ENCODE results near the gene FAM72B.
"Not testable (repeated sequence)": the region's sequence is repeated elsewhere in the genome, so short reads cannot be mapped to it uniquely, and the experiment has no call there.

The FAM72B gene

DNA sequence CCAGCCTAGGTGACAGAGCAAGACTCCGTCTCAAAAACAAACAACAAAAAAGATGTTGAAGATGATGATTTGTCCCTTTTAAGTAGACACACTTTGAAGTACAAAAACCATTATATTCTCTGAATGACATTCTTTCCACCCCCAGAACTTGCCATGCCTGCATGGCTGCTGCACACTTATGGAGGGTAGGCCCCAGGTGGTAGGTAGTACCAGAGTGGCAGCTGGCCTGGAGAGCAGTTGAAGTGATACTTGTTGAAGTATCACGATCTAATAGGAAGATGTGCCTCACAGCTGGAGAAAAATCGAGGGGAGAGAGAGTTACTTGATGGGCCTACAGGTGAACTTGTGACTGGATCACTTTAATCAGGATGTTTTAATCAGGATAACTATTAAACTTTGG is 15.6 kb upstream of the FAM72B start:
- not testable (repeated sequence) for DNase-seq

DNA sequence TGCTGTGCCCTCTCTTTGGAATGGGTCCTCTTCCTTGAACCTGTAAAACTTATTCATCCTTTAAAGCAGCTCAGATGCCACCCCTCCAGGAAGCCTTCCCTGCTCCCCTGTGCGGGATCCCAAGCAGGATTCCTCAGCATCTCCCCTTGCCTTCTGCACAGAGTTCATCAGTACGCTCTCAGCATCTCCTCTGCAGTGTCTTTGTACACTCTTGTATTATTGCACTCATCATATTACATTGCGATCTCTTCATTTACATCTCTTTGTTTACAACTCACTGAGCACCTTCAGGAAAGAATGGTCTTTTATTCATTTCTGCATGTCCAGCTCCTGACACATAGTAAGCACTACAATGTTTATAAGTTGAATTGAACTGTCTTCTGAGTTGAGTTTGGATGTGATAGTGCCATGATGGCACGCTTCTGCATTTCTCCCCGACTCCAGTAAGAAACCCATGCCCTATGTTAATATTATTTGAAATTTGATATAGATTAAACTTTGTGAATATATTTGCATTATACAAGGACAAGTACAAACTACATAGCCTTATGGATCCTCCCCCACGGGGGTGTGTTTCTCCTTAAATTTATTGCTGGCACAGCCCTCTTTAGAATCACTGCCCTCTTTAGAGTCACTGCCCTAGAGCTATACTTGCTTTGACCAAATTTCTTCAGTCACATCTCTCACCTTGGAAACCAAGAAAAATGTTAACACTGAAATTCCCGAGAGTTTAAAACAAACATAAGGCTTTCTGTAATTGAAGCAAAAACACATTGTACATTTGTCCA is 13.1 kb upstream of the FAM72B start:
- not testable (repeated sequence) for DNase-seq

DNA sequence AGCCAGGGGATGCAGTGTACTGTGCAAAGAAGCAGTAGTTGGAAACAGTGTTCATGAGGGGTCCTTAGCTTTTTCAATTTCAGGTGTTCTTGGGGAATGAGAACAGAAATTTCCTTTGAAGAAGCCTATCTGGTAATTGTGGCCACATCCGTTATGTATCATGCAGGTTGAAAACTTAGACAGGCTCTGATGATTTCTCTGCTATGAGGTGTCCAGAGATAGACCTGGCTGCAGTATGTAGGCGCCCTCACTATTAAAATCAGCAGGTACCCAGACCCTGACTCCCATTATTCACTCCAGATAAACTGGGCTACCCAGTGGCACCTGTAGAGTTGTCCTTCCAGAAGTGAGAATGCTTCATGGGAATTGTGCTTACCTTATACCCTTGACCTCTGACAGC is 8.4 kb upstream of the FAM72B start:
- not testable (repeated sequence) for DNase-seq

DNA sequence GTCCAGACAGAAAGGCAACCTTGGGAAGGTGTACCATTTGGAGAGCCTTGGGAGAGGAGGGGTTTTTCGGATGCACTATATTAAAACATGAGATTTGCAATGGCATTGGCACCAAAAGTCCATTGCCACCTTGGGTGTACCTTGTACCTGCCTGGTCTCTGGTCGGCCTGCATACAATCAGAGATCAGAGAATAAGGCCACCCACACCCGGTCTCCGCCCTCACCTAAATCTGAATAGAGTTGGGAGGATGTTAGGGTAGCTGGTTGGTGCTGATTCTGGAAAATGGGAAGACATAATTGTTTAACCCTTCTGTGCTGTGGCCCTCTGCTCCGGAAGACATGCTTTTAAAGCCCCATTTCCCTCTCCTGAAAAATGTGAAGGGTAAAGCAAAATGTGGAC is 3.8 kb upstream of the FAM72B start:
- DNase-seq, result not testable (repeated sequence)

DNA sequence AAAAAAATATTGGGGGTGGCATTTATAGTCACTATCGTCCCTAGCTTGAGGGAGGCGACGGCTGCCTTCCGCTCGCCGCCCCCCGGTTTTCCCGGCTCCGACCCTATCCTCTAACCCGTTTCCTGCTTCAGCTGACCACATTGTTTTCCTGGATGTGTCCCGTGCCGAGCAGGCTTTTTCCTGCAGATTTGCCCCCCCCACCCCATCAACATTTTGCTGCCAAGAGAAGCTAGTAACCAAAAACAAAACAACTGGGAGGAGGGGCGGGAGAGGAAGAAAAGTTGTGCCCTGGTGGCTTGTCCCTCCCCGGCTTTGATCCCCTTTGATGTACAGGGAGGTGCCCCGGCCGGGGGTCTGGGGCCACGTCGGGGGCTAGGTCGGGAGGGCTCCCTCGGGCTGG is 2.1 kb upstream of the FAM72B start:
- DNase-seq, result not testable (repeated sequence)

DNA sequence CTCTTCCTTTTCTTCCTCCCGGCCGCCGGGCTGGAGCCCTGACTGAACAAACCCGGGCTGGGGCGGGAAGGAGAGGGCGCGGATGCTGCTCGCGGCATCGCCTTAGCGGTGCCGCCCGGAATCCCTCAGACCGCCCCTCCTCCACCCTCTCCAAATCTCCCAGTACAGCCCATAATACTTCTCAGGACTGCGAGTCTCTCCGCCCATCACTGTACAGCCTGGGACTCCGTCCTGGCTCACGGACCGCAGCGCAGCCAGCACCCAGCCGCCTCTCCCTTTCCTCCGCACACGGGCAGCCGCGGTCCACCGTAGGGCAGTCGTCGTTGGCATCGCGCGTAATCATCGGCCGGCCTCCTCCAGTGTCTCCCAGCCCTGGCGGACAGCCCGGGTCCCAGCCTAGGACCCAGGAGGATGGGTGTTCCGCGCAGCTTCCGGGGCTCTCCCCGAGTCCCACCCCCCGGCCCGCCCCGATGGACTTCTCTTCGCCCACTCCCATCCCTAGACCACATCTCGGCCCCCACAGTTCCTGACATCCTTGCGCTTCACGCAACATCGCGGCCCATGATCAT is 1.1 kb upstream of the FAM72B start:
- DNase-seq, result not testable (repeated sequence)

DNA sequence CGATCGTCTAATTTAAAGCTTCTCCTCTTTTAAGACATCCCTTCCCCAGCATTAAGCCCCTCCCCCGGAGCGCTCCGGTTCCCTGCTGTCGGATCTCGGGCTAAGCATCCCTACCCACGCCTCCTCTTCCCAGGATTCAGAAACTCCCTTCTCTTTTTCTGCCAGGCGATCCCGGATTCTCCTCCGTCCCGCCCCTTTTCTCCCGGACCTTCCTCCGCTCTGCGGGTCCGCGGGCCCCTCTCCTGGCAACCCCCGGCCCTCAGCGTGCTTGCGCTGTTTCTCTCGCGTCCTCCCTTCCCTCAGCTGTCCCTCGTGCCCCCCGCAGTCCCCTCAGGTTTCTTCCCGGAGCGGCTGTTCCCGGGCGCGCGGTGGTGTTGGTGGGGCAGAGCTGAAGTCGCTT is 273 bp downstream of the FAM72B start:
- not testable (repeated sequence) for DNase-seq

DNA sequence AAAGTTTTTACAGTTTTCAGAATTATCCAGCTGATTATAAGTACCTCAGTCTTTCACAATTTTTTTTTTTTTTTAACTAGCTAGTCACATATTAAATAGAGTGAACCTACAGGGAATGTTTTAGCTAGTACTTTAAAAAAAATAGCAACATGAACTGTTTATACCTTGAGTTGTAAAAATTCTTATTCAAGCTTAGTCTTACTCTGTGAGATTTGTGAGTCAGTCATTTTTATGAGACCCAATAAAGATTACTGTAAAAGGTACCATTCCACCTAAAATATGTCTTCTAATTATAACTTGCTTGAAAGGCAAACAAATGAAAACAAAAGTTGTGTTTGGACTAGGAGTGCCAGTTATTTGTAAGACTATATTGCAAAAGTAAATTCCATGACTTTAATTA is 5.9 kb downstream of the FAM72B start:
- DNase-seq, result not testable (repeated sequence)

DNA sequence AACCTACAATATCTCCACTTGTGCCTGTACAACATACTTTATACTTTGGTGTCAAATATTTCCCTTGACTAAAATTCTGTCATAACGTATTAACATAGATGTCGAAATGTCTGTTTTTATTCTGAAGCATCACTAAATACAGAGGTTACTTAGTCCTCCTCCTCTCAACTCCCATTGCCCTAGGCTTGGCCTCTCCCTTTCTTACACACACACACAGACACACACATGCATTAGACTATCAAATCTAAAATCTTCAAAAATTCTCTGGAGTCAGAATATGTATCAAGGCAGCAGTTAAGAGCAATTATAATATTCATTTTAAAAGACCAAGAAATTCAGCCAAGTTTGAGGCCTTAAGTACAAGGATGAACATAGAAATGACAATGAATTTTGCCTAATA is 7.5 kb downstream of the FAM72B start:
- DNase-seq, result not testable (repeated sequence)

DNA sequence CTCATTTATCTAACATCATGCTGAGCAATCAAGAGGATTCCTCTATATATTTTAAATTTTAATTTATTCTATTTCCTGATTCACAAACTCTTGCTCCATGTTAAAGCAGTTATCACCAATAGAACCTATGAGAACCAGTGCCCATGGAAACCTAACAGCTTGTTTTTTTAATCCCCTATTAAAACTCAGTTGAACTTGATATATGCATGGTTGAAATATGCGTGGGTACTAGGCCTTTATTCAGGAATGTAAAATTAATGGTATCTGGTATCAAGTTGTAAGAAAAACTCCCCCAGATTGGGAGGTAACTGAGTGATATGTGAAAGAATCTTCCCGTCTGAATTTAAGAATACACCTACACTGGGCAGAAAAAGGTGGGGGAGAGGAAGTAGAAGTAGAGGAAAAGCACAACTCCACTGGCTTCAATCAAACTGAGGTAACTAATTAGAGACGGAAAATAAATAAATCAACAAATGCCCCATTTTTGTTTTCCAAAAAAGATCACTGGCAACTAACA is 15.9 kb downstream of the FAM72B start:
- not testable (repeated sequence) for DNase-seq

DNA sequence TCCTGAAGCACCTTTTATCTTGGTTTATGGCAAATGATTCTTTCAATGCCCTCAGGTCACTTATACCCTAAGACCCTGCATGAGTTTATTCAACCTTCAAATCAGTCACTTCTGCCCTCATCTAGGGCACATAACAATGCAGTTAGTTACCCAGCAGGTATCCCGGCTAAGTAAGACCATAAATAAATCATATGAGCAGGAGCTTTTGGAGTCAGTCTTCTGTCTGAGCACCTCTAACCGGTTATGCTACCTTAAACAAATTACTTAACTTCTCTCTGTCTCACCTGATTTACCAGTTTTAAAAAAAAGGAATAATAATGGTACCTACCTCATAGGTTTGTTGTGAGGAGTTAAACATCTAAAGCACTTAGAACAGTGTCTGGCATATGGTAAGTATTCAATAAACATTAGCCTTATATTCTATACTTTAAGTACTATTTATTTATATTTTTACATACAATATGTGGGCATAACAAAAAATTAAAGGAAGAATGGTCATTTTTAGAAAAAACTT is 16.9 kb downstream of the FAM72B start:
- not testable (repeated sequence) for DNase-seq

DNA sequence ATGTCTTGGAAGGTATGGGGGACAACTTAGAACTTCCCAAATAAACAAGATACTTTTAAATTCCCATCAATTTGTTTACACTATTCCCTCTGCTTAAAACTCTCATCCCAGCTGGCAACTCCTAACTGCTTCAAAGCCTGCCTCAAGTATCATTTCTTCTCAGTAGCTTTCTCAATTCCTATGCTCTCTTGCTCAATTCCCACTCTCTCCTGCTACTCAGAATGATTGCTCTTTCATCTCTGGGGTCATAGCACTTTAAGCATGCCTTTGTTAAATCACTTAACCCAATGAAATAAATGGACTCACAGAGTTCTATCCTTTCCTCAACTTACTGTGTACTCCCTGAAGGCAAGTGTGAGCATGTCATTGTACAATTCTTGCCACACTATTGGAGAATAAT is 18.8 kb downstream of the FAM72B start:
- DNase-seq, result not testable (repeated sequence)

DNA sequence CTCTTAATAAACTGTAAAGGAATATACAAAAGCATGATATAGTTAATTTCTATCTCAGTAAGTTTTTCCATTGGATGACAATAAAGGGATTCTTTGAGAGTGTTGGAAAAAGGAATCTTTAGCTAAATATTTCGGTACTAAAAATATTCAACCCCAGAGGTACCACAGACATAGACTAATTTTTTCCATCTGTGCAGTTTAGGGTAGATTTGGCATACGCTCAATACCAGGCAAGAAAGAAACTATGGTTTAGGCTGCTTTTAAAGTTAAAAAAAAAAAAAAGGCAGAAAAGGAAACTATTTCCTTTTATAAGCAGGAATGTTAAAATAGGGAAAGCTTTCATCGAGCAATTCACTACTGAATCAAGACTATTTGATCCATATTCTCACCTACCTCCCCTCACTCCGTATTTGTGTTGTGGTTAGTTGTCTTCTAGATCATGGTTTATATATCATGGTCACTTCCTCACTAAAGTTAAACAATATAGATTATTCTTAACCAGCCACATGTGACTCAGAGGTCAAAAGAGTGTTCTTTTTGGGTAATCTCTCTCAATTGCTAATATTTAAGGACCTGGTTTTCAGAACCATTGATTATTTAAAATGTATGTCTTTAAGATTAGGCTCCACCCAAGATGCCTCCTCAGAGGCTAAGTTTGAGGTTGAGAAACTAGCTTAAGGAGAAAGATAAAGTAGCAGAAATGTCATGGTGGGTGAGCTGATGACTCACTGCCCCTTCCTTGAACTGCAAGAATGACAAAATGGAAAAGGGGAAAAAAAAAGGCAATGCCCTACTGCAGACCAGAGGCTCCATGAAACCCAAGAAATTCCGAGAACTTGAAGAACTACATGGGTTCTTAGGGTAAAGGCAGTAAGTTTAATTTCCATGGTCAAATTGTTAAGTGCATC is 20.0 kb downstream of the FAM72B start:
- DNase-seq, result not testable (repeated sequence)

DNA sequence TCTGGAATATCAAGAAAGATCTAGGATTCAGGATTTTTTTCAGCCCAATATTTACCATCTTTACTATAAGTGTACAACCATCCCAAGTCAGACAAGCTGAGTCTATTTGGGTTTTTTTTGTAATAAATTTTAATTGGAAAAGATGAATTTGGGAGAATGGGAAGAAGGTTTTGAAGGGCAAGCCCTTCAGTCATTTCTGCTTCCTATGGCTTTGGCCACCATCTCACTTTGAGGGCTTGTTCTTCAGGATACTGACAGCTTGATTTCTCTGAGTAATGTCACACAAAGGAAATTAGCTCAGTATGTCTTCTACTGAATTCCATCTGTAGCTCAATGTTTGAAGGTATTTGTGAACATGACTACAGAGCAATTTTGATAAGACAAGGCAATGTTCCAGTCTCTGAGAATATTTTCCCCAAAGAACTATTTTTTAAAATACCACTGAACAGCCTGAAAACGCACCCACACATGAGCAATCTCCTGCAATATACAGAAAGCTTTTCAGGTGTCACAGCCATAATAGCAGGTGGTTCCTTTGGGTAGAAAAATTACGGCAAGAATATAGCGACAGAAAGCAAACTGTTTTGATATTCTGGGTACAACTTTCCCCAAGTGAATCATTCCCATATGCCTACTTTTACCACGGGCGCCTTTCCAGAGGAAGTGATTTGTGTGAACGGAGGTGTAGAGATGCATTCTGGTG is 22.8 kb downstream of the FAM72B start:
- not testable (repeated sequence) for DNase-seq

DNA sequence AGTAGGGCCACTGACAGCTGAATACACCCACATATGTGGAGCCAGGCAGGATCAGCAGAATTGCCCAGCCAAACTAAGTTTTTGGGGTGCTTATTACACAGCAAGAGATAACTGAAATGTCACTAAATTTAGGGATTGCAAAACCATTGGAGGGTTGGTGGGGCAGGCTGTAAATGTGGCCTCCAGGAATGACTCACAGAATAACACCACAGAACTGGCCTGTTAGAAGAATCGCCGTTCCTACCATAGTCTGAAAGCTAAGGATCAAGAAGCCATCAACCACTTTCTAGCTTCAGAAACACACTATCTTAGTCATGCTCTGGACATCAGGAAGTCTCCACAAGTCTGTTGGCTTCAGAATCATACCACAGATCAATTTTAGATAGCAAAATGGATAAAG is 24.0 kb downstream of the FAM72B start:
- not testable (repeated sequence) for DNase-seq

DNA sequence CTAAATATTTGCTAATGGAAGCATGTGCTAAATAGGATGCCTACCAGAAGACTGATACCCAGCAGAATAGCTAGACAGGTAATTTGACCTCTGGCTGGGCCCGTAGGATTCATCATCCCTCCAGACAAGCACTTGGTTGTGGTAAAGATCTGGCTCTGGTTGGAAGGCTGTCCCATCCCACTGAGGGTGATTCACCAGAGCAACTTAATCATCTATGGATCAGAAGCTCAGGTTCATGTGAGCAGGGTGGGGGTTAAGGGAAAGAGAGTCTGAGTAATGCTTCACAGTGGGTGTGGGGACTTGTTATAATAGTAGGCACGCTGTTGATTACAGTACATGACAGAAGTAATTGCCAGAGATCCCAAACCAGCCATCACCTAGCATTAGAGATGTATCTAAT is 26.5 kb downstream of the FAM72B start:
- not testable (repeated sequence) for DNase-seq

DNA sequence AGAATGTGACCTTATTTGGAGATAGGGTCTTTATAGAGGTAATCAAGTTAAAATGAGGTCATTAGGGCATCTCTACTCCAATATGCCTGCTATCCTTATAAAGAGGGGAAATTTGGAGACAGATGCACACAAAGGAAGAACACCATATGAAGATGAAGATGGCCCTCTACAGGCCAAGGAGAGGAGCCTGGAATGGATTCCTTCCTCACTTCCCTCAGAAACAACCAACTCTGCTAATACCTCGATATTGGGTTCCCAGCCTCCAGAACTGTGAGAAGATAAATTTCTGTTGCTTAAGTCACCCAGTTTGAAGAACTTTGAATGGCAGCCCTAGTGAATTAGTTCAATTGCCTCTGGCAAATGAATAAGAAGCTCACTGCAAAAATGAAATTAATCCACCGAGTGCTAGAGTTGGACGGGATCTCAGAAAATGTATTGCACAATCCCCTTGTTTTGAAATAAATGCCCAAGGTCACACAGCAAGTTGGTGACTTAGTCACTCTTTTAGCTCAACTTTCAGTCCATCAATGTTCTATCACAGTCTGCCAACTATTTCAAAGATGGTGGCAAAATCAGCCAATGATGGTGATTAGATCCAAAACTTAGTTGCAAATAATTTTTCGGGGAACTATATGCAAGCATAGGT is 27.1 kb downstream of the FAM72B start:
- not testable (repeated sequence) for DNase-seq

DNA sequence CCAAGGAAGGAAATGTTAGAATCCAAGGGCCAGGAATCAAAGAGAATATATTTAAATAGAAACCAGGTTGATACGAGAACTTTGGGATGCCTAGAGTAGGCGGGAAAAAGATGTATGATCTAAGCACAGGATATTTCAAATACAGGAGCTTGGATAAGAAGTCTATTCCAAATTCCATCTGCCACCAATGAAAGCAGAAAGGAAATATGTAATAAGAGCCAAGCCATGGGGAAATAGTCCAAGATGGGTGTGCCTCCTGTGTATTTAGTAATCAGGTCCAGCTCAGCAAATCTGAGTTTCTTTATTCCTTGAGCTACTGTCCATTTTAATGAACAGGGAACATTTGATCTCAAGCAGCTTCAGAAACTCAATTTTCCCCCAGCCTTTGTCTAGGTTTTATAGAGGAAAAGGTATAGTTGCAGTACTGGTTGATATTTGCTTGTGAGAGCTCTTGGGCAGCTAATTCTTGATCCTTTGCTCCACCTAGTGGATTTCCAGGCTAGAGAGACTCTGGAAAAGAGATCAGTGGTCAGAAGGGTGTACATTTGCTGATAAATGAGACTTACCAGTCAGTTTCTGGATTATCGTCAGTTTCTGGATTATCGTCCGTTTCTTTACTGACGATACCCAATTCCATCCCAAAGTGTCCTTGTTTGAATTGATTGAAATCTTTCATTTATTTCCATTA is 28.3 kb downstream of the FAM72B start:
- DNase-seq, result not testable (repeated sequence)

DNA sequence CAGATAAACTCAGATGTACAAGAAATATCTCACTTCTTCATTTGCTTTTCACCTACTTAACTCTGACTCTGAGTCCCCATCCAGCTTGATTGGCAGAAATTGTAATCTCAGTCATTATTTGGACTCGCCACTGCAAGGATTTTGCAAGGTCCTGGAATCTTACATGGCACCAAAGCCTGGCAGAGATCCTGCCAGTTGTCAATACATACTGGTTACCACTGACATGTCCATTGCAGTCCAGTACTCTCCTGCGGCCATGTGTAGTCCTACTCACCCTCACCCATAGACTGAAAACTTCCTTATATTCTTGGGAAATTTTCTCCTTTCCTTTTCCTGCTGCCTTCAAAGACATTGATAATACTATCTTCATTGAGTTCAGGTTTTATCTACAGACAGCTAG is 29.3 kb downstream of the FAM72B start:
- not testable (repeated sequence) for DNase-seq

DNA sequence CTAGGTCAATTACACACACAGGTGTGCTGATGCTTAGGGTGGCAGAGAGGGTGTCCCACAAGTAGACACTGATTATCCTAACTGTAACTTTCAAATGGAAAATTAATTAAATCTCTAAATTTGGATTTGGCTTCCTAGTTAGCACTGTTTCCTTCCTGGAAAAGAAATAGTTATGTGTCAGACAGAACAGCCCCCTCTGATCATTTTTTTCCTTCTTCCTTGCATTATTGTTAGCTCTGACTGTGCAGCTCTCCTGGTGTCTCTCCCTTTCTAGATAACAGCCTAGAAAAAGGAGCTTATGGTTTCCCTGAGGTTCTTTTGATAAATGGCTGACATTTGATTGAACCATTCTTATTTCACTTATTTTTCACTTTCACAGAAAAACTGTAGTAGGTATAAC is 31.4 kb downstream of the FAM72B start:
- DNase-seq, result not testable (repeated sequence)

DNA sequence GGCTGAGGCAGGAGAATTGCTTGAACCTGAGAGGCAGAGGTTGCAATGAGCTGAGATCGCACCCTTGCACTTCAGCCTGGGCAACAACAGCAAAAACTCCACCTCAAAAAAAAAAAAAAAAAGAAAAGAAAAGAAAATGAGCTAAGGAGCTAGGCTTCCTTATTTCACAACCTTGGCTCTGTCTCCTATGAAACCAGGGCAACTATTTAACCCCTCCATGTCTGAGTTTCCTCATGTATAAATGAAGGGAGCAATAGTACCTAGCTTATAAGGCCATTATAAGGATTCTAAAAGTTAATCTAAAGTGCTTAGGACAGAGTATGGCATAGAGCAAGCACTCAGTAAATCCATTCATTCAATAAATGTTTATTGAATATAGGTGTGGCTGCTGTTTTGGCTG is 32.8 kb downstream of the FAM72B start:
- DNase-seq, result not testable (repeated sequence)

Measured in NCI-H2029 treated with DMSO at 0.1 percent for 48 hours (cell line).